HG03135 (cell line): Measurements from ENCODE around the gene CAMKV.
"Not testable (repeated sequence)": the region's sequence is repeated elsewhere in the genome, so short reads cannot be mapped to it uniquely, and the experiment has no call there.

Experiments used
- ATAC-seq: cut with Tn5 transposase; IDR thresholded peaks from one replicate; pipeline ENCODE4 v1.9.1; 2021; ENCODE audit warnings: mild to moderate bottlenecking, moderate library complexity; ENCODE audit not compliant: unreplicated experiment

Gene CAMKV

DNA sequence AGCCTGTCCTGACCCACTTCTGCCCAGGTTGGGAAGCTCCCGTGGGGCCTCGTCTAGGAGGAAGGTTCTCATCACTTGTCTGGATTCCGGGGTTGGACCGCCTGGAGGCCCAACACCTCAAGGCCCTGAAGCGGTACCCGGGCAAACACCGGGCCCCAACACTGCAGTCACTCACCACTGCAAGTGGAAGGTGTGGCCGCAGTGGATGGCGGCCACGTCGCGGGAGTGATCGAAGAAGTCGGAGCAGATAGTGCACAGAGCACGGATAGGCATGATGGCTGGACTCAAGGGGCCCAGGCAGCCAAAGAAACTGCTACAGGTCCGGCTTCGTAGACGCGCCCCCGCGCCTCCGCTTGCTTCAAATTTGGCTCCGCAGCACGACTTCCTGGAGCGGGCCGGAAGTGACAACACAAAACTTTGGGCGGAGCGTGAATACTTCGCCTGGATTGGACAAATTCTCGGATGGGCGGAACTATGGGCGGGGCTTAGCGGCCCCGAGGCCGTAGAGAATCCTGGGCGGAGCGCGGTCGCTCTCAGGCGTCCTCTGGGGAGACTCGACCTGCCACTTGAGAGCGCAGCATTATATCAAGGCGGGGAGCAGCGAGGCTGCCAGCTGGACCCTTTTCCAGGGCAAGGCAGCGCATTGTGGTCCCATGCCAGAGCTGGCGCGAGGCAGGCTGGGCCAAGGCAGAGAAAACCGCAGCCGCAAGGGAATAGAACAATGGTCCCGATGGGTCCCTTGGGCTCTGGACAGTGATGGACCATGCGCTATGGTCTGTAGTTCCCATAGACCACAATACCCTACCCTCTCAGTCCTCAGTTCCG is 13.3 kb downstream of the CAMKV start, which contains the start of gene TRAIP:
TSS of gene TRAIP (minus strand) at position 384 of the 825 bp plus-strand sequence. CDS start at position 273, 111 bp downstream.
- peak; percentile 95 for ATAC-seq

GRCh38 chr3:49855662-49856061 is 14.0 kb downstream of the CAMKV start:
- ATAC-seq: no peak

DNA sequence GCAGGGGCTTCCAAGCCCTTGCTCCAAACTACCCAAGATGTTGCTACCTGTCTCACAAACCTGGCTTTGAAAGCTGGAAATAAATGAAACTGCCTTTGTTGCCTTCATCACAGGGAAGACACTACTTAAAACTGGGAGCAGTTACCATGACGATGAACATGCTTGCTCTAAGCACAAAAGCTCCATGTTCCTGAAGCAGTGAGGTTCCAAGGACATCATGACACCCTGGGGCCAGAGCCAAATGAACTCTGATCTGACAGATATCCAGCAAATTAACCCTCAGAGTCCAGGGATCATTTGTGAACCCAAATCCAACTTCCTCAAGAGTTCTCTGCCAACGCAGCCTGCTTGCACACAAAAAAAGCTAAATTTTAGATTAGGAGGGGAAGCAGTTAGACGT is 24.0 kb downstream of the CAMKV start:
- ATAC-seq: no peak

DNA sequence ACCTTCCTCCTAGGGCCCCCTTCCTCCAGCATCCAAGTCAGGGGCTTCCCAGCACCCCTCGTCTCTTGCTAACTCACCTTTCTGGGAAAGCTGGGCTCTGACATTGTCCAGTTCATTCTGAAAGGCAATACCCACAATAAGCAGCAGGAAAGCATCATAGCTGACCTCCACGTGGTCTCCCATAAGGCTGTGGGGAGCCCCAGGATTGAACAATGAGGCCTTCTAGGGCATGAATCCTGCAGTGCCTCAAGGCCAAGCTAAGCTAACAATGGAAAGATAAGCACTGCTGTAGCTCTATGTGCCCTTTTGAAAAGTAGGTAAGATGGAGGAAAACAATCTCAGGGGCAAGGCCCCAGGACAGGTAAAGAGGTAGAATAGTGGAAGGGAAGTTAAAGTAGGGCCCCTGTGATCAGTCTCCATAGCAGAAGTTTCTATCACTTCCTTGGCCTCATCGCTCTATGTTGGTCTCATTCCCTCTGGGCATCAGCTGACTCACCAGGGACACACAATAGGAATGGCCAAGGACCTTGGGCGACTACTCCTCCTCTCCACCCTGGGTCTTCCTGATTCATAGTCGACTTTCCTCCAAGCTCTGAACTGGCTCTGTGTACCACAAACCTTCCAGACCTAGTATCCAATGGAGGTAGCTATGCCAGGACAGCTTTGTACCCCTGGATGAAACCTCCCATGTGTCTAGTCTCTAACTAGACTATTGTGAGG is 25.1 kb downstream of the CAMKV start:
- no peak for ATAC-seq

DNA sequence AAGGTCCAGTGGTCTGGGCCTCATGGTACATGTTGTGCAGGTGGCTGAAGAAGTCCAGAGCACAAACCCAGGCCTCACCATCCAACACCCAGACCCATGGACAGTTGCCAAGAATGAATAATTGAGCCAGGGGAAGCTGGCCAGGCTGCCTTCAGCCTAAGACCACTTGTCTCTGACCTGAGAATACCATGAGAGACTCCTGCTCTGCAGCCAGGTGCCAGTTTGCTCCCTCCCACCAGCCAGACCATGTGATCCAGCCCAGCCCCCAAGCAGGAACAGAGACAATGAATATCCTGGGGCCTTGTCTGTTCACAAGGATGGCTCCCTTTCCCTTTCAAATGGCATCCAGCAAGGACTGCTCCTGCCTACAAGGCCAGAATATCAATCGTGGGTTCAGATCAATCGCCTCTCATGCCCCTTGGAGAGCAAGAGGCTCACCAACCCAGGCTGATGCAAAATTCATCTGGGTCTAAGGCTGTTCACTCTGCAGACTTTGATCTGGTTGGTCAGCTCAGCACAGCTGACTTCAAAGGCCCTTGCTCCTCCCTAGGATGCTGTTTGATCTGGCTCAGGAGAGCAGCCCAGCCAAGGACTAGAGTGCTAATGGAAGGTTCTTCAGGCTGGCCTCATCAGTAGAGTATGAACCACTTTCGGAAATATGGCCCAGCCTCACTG is 26.7 kb downstream of the CAMKV start:
- ATAC-seq: no peak

GRCh38 chr3:49841806-49842205 is 27.9 kb downstream of the CAMKV start:
- ATAC-seq: no peak

- ATAC-seq: no peak
Observed at GRCh38 chr3:49841126-49841696, 28.5 kb downstream of the CAMKV start.

GRCh38 chr3:49840388-49840787 is 29.3 kb downstream of the CAMKV start:
- ATAC-seq: no peak

DNA sequence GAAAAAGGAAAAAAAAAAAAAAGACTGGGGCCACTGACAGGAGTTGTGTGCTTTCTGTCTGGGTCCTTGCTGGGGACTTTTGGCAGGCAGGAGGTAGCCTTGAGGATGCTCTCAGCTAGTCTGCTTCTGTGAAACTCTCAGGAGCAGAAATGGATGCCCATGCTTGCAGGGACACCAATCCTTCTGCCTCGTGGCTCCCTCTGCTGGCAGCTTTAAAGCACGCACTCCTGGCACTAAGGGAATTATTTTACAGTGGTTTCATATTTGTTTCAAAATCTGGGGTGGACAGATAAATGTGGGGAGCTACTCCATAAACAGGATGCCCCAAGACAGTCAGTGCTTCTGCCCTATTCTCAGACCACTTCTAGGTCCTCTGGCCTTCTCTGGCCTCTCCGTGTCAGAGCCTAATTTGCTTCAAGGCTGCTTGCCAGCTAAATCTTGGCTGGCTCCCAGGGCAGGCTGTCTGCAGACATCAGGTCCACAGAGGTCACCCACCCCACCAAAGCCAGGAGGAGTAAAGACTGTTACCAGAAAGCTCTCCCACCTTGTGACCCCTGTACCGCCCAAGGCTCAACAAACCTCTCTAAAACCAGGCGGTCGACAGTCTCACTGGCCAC is 30.4 kb downstream of the CAMKV start:
- no peak for ATAC-seq

GRCh38 chr3:49831341-49831740 is 38.4 kb downstream of the CAMKV start:
- no peak for ATAC-seq

DNA sequence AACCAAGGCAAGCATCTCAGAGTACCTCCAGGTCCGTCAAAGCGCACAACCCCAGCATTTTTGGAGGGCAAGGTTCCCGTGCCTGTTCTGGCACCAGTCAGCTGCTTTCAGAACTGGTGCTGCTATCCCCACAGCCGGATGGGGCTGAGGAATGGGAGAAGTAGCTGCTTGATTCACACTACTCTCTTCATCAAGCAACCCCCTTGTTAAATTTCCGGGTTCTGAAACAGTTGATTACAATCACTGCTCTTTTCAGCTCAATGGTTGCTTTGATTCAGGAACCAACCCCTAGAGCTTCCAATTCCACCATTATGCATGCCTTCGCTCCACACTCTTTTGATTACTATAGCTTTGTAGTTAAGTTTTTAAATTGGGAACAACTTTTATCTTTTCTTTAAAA is 43.7 kb downstream of the CAMKV start:
- no peak for ATAC-seq

- not testable (repeated sequence) for ATAC-seq
Observed at GRCh38 chr3:49823131-49823530, 46.6 kb downstream of the CAMKV start.

GRCh38 chr3:49813497-49814174 is 56.1 kb downstream of the CAMKV start, which contains the start of gene UBA7:
TSS of gene UBA7 (minus strand) at chr3:49813953. CDS start at chr3:49813787, 166 bp downstream.
- no peak for ATAC-seq

GRCh38 chr3:49812916-49813496 is 56.7 kb downstream of the CAMKV start:
- no peak for ATAC-seq
